Testis (tissue), 3 donors: ENCODE data around the gene XXYLT1. TPM values are rescaled to one million over a fixed set of nuclear protein-coding genes. Genes with fewer than 3 reads are reported as not detected.

Experiments
- DNase-seq: peaks from one replicate; pipeline ENCODE4 v3.0.0-alpha.2; 2019
- H3K27ac ChIP-seq, 2 donors: fragments of 200-600 bp; sonication (generic); one replicate each; pipeline ENCODE4 v1.5.1; 2019
- H3K27me3 ChIP-seq: fragments of 200-600 bp; sonication (generic); one replicate; pipeline ENCODE4 v1.5.1; 2019
- H3K36me3 ChIP-seq: fragments of 200-600 bp; sonication (generic); one replicate; pipeline ENCODE4 v1.5.1; 2017; ENCODE audit warnings: low read depth; ENCODE audit errors: missing control alignments
- H3K4me1 ChIP-seq: fragments of 200-600 bp; sonication (generic); one replicate; pipeline ENCODE4 v1.5.1; 2019
- H3K4me3 ChIP-seq, 2 donors: fragments of 200-600 bp; sonication (generic); one replicate each; pipeline ENCODE4 v1.5.1; 2017 to 2019
- H3K9me3 ChIP-seq: fragments of 200-600 bp; sonication (generic); one replicate; pipeline ENCODE4 v1.5.1; 2017
- CTCF ChIP-seq, 3 experiments: fragments of 450-650 bp in 2 of 3; fragments of 200-600 bp in 1 of 3; sonication (generic) in 1 of 3; IDR thresholded peaks; one replicate each; pipeline ENCODE4 v1.5.1; 2016 to 2019; ENCODE audit warnings: antibody characterized with exemption in 3 of 3, mild to moderate bottlenecking in 2 of 3, moderate library complexity in 1 of 3
- POLR2A ChIP-seq: fragments of 450-650 bp; IDR thresholded peaks from one replicate; pipeline ENCODE4 v1.6.1; 2017; ENCODE audit warnings: antibody characterized with exemption, mild to moderate bottlenecking, moderate library complexity
- WGBS, 2 donors: methylation state at CpG; one replicate each; pipeline ENCODE4 v1.1.5; 2018; 5-methylcytosine and 5-hydroxymethylcytosine counted together
- intact Hi-C: fragments of 100-400 bp; cut with DNase I; formaldehyde crosslinking; loops from one replicate; pipeline ENCODE4 v1.15.1; 2023; ENCODE audit warnings: low total_unique reads
- polyA plus RNA-seq: library from polyadenylated mRNA; stranded (reverse); fragments of 350-450 nt; fragmentation: Illumina TruSeq; extraction: RNeasy Lipid Tissue Mini Kit (QIAGEN cat#74804); gene quantifications from one replicate; pipeline ENCODE4 v1.2.3, GENCODE V29; 2014; ENCODE audit warnings: low read depth, low replicate concordance; ENCODE audit not compliant: insufficient read depth
- total RNA-seq, 2 donors: library from RNA; depleted of rRNA; stranded (reverse); fragments of >200 nt; gene quantifications; one replicate each; pipeline ENCODE4 v1.2.3, GENCODE V29; 2016

The XXYLT1 gene
- total and polyA plus RNA-seq, 3 donors from 2014 or later, result 7.2 to 12.5 (median 11.1) TPM

GRCh38 chr3:195131176-195131575 lies 139.8 kb downstream of the XXYLT1 start:
- Histone ChIP-seq H3K9me3 (no peaks in the 10 kb centered on the region), H3K4me1 (no peaks in the 10 kb centered on the region), H3K4me3 (no peak overlapping the region), H3K27me3 (no peaks in the 10 kb centered on the region), H3K27ac (no peak overlapping the region), H3K36me3 (no peaks in the 10 kb centered on the region)
- TF ChIP-seq CTCF (IDR thresholded peaks at IDR 0.05) (no peak), POLR2A (no peak)
- intact Hi-C loops, result no loop called here
- no peak for DNase-seq
- WGBS, 2 donors, result 86 to 96% methylated on average over 4 of the region's 4 CpGs

GRCh38 chr3:195129644-195130492 lies 141.1 kb downstream of the XXYLT1 start:
- Histone ChIP-seq H3K9me3 (no peaks in the 10 kb centered on the region), H3K4me1 (peaks cover 4% of the 10 kb centered on the region), H3K27ac (no peak overlapping the region), H3K27me3 (no peaks in the 10 kb centered on the region), H3K36me3 (no peaks in the 10 kb centered on the region), H3K4me3 (no peak overlapping the region)
- WGBS, 2 donors, result 85 to 88% methylated on average over 11 of the region's 11 CpGs
- DNase-seq, result no peak
- TF ChIP-seq POLR2A (no peak), CTCF (IDR thresholded peaks at IDR 0.05) (no peak)
- intact Hi-C loops, result no loop called here

GRCh38 chr3:195129072-195129643 lies 141.8 kb downstream of the XXYLT1 start:
- H3K36me3 ChIP-seq, result no peaks in the 10 kb centered on the region
- no peak for DNase-seq
- no peaks in the 10 kb centered on the region for H3K27me3 ChIP-seq
- no peak overlapping the region for H3K27ac ChIP-seq
- peaks cover 7% of the 10 kb centered on the region for H3K4me1 ChIP-seq
- intact Hi-C loops, result no loop called here
- H3K9me3 ChIP-seq, result no peaks in the 10 kb centered on the region
- TF ChIP-seq POLR2A, result no peak
- no peak for TF ChIP-seq CTCF (IDR thresholded peaks at IDR 0.05)
- 95 to 96% methylated on average over 12 of the region's 12 CpGs for WGBS, 2 donors
- H3K4me3 ChIP-seq, result no peak overlapping the region

- TF ChIP-seq POLR2A (no peak), CTCF (IDR thresholded peaks at IDR 0.05) (no peak)
- H3K27me3 ChIP-seq, result no peaks in the 10 kb centered on the region
- peaks cover 7% of the 10 kb centered on the region for H3K4me1 ChIP-seq
- H3K27ac ChIP-seq, result no peak overlapping the region
- H3K36me3 ChIP-seq, result no peaks in the 10 kb centered on the region
- intact Hi-C loops, result no loop called here
- WGBS, 2 donors, result 87 to 91% methylated on average over 7 of the region's 7 CpGs
- DNase-seq, result no peak
- H3K9me3 ChIP-seq, result no peaks in the 10 kb centered on the region
- no peak overlapping the region for H3K4me3 ChIP-seq
Observed at GRCh38 chr3:195128255-195129071, 142.5 kb downstream of the XXYLT1 start.
